WTC11 (cell line): ENCODE results near the gene TMEM127. TPM values are rescaled to one million over a fixed set of nuclear protein-coding genes. Genes with fewer than 3 reads are reported as not detected.

Source experiments
- ATAC-seq: fragments of 200-7000 bp; cut with Tn5 transposase; 2 replicates; pipeline ENCODE4 v1.10.0; 2021; ENCODE audit warnings: mild to moderate bottlenecking, moderate library complexity
- CTCF ChIA-PET: fragments of 300-600 bp; sonication (Branson Sonifier 250); formaldehyde crosslinking; loops from one replicate; lab custom pipeline; 2021; ENCODE audit warnings: antibody characterized with exemption; lab: Charles Lee
- POLR2A ChIA-PET: fragments of 350-600 bp; sonication (Branson Sonifier 250); formaldehyde crosslinking; loops from one replicate; lab custom pipeline; 2021; ENCODE audit warnings: antibody characterized with exemption; lab: Charles Lee
- DNase-seq: peaks from one replicate; pipeline ENCODE4 v3.0.0; 2021; ENCODE audit warnings: low spot score
- H3K27ac Mint-ChIP-seq: 2 replicates; pipeline ENCODE4 v1.8.0; 2021; ENCODE audit warnings: mixed read lengths
- H3K27me3 Mint-ChIP-seq: 2 replicates; pipeline ENCODE4 v1.8.0; 2021; ENCODE audit warnings: low read depth, mild to moderate bottlenecking, moderate library complexity, mixed read lengths
- H3K36me3 Mint-ChIP-seq: 2 replicates; pipeline ENCODE4 v1.8.0; 2021; ENCODE audit warnings: mixed read lengths
- H3K4me1 Mint-ChIP-seq: 2 replicates; pipeline ENCODE4 v1.8.0; 2022; ENCODE audit warnings: mixed read lengths
- H3K4me3 Mint-ChIP-seq: 2 replicates; pipeline ENCODE4 v1.8.0; 2021; ENCODE audit warnings: mild to moderate bottlenecking, moderate library complexity, mixed read lengths
- H3K9me3 Mint-ChIP-seq: 2 replicates; pipeline ENCODE4 v1.8.0; 2021; ENCODE audit warnings: mixed read lengths
- AR ChIP-seq: fragments of 250-450 bp; sonication (Bioruptor Pico); IDR thresholded peaks from 2 replicates; pipeline ENCODE4 v1.9.0; 2021; ENCODE audit warnings: mild to moderate bottlenecking
- ARID4B ChIP-seq: sonication (generic); formaldehyde crosslinking; IDR thresholded peaks from 2 replicates; pipeline ENCODE4 v1.8.0; 2023; ENCODE audit warnings: missing genetic modification reagents, mild to moderate bottlenecking, borderline replicate concordance
- CREB1 ChIP-seq: sonication (generic); formaldehyde crosslinking; IDR thresholded peaks from 2 replicates; pipeline ENCODE4 v1.8.0; 2023; ENCODE audit warnings: mild to moderate bottlenecking, missing genetic modification reagents
- CREM ChIP-seq: sonication (generic); formaldehyde crosslinking; IDR thresholded peaks from 2 replicates; pipeline ENCODE4 v1.8.1; 2022; ENCODE audit warnings: mild to moderate bottlenecking, missing genetic modification reagents, moderate library complexity
- EMX1 ChIP-seq: fragments of 250-450 bp; sonication (Bioruptor Pico); IDR thresholded peaks from 2 replicates; pipeline ENCODE4 v1.8.0; 2021; ENCODE audit warnings: mild to moderate bottlenecking
- FOXK1 ChIP-seq: sonication (generic); formaldehyde crosslinking; IDR thresholded peaks from 2 replicates; pipeline ENCODE4 v1.8.0; 2022; ENCODE audit warnings: mild to moderate bottlenecking, moderate library complexity, missing genetic modification reagents
- HMGA2 ChIP-seq: fragments of 250-450 bp; sonication (Bioruptor Pico); IDR thresholded peaks from 2 replicates; pipeline ENCODE4 v1.4.0; 2021; ENCODE audit warnings: mild to moderate bottlenecking, moderate library complexity
- IRF2 ChIP-seq: sonication (generic); formaldehyde crosslinking; IDR thresholded peaks from 2 replicates; pipeline ENCODE4 v1.8.0; 2022; ENCODE audit warnings: low read depth, missing genetic modification reagents, borderline replicate concordance
- JUN ChIP-seq: sonication (generic); formaldehyde crosslinking; IDR thresholded peaks from 2 replicates; pipeline ENCODE4 v1.8.0; 2023; ENCODE audit warnings: mild to moderate bottlenecking, missing genetic modification reagents
- MYBL2 ChIP-seq: sonication (generic); formaldehyde crosslinking; IDR thresholded peaks from 2 replicates; pipeline ENCODE4 v1.8.1; 2023; ENCODE audit warnings: mild to moderate bottlenecking, moderate library complexity, missing genetic modification reagents
- NFYB ChIP-seq: sonication (generic); formaldehyde crosslinking; conservative IDR thresholded peaks from 2 replicates; pipeline ENCODE4 v1.8.0; 2022; ENCODE audit warnings: low read depth, missing genetic modification reagents
- NR2C2 ChIP-seq: sonication (generic); formaldehyde crosslinking; IDR thresholded peaks from 2 replicates; pipeline ENCODE4 v1.8.0; 2022; ENCODE audit warnings: mild to moderate bottlenecking, missing genetic modification reagents
- SMAD4 ChIP-seq: sonication (generic); formaldehyde crosslinking; IDR thresholded peaks from 2 replicates; pipeline ENCODE4 v1.8.0; 2022; ENCODE audit warnings: mild to moderate bottlenecking, missing genetic modification reagents
- TEAD4 ChIP-seq: sonication (generic); formaldehyde crosslinking; IDR thresholded peaks from 2 replicates; pipeline ENCODE4 v1.8.0; 2022; ENCODE audit warnings: mild to moderate bottlenecking, missing genetic modification reagents
- USF1 ChIP-seq: sonication (generic); formaldehyde crosslinking; IDR thresholded peaks from 2 replicates; pipeline ENCODE4 v1.8.0; 2022; ENCODE audit warnings: mild to moderate bottlenecking, missing genetic modification reagents
- ZNF121 ChIP-seq: sonication (generic); formaldehyde crosslinking; IDR thresholded peaks from 2 replicates; pipeline ENCODE4 v1.8.0; 2023; ENCODE audit warnings: missing genetic modification reagents
- ZNF232 ChIP-seq: sonication (generic); formaldehyde crosslinking; IDR thresholded peaks from 2 replicates; pipeline ENCODE4 v1.8.0; 2022; ENCODE audit warnings: mild to moderate bottlenecking, missing genetic modification reagents
- ZNF281 ChIP-seq: sonication (generic); formaldehyde crosslinking; IDR thresholded peaks from 2 replicates; pipeline ENCODE4 v1.8.0; 2023; ENCODE audit warnings: mild to moderate bottlenecking, missing genetic modification reagents
- ZNF317 ChIP-seq: sonication (generic); formaldehyde crosslinking; IDR thresholded peaks from 2 replicates; pipeline ENCODE4 v1.8.1; 2023; ENCODE audit warnings: low read depth, mild to moderate bottlenecking, moderate library complexity, missing genetic modification reagents, borderline replicate concordance
- ZNF423 ChIP-seq: fragments of 250-450 bp; sonication (Bioruptor Pico); IDR thresholded peaks from 2 replicates; pipeline ENCODE4 v2.1.2; 2022; ENCODE audit warnings: mild to moderate bottlenecking, moderate library complexity
- total RNA-seq: library from RNA; stranded (reverse); gene quantifications from 3 replicates; pipeline ENCODE4 v1.2.3, GENCODE V29; 2021
- TF ChIP-seq, protein P1 (sequence below): sonication (generic); formaldehyde crosslinking; IDR thresholded peaks from 2 replicates; pipeline ENCODE4 v1.8.1; 2022; ENCODE audit warnings: mild to moderate bottlenecking, missing genetic modification reagents, moderate library complexity, borderline replicate concordance

The TMEM127 gene
- total RNA-seq, 1 experiment from 2014 or later: 22.9 TPM

- H3K36me3 Mint-ChIP-seq: peaks cover 39% of the 10 kb centered on the region
- TF ChIP-seq IRF2 (no peak), EMX1 (CRISPR knock-in tag) (no peak), CREB1 (no peak), NR2C2 (no peak), ZNF121 (CRISPR knock-in tag) (no peak), TEAD4 (no peak), ARID4B (CRISPR knock-in tag) (no peak), AR (CRISPR knock-in tag) (no peak), SMAD4 (CRISPR knock-in tag) (no peak), ZNF317 (no peak), ZNF423 (CRISPR knock-in tag) (no peak)
- TF ChIP-seq, all 79 proteins: peak for 0
- Mint-ChIP-seq H3K4me1 (peaks cover 24% of the 10 kb centered on the region), H3K9me3 (no peaks in the 10 kb centered on the region), H3K27me3 (no peaks in the 10 kb centered on the region; the same call in 1 of the 2 replicates), H3K27ac (peak overlapping the region; percentile 99), H3K4me3 (peak overlapping the region; percentile 100)
- CTCF ChIA-PET: interaction anchor here (0.6 to 1.7 kb wide), 6 partner anchors 15 to 214 kb away, joined by 3 to 7 read pairs (median 4); partner anchors contain the start of gene CIAO1
- ATAC-seq (no peak; the same call in 1 of the 2 replicates), DNase-seq (no peak)
- POLR2A ChIA-PET: interaction anchor here (0.9 to 1.1 kb wide), 3 partner anchors 29 to 527 kb away, joined by 3 to 8 read pairs (median 4); partner anchors contain the start of gene NCAPH
Observed at GRCh38 chr2:96305979-96306308, 40.1 kb upstream of the TMEM127 start.

- CTCF ChIA-PET: interaction anchor here (0.6 to 1.7 kb wide), 6 partner anchors 16 to 213 kb away, joined by 3 to 7 read pairs (median 4); partner anchors contain the start of gene CIAO1
- H3K27ac Mint-ChIP-seq: peak within 1 kb of the TSS; percentile 99
- POLR2A ChIA-PET: interaction anchor here (0.6 to 1.1 kb wide), 4 partner anchors 16 to 528 kb away, joined by 3 to 8 read pairs (median 5); partner anchors contain the start of gene NCAPH
- TF ChIP-seq FOXK1 (CRISPR knock-in tag) (peak; percentile 98), NFYB (CRISPR knock-in tag) (no peak), USF1 (CRISPR knock-in tag) (peak; percentile 32; the same call in 1 of the 2 replicates), CREM (CRISPR knock-in tag) (peak; percentile 87; the same call in 1 of the 2 replicates), HMGA2 (CRISPR knock-in tag) (no peak), ZNF281 (no peak), JUN (CRISPR knock-in tag) (0 out of 2 replicates have a peak, but pooled peaks have one; percentile 13), MYBL2 (CRISPR knock-in tag) (peak; percentile 94), ZNF232 (CRISPR knock-in tag) (peak; percentile 84), CREB1 (0 out of 2 replicates have a peak, but pooled peaks have one; percentile 37)
- TF ChIP-seq, protein P1, sequence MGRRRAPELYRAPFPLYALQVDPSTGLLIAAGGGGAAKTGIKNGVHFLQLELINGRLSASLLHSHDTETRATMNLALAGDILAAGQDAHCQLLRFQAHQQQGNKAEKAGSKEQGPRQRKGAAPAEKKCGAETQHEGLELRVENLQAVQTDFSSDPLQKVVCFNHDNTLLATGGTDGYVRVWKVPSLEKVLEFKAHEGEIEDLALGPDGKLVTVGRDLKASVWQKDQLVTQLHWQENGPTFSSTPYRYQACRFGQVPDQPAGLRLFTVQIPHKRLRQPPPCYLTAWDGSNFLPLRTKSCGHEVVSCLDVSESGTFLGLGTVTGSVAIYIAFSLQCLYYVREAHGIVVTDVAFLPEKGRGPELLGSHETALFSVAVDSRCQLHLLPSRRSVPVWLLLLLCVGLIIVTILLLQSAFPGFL (CRISPR knock-in tag): no peak
Observed at GRCh38 chr2:96305091-96305978, 39.5 kb upstream of the TMEM127 start, which contains the start of gene SNRNP200. Gene SNRNP200 (minus strand): TSS chr2:96305546. CDS start chr2:96305437, 109 bp downstream.

More at GRCh38 chr2:96305091-96305978, 39.5 kb upstream of the TMEM127 start, which contains the start of gene SNRNP200:
- peak; percentile 95 for ATAC-seq
- peaks cover 42% of the 10 kb centered on the region for H3K36me3 Mint-ChIP-seq
- no peaks in the 10 kb centered on the region; the same call in 1 of the 2 replicates for H3K27me3 Mint-ChIP-seq
- DNase-seq: peak; percentile 85
- no peaks in the 10 kb centered on the region for H3K9me3 Mint-ChIP-seq
- H3K4me3 Mint-ChIP-seq: peak within 1 kb of the TSS; percentile 100
- H3K4me1 Mint-ChIP-seq: peaks cover 24% of the 10 kb centered on the region
